Stimulated activated CD8-positive, alpha-beta memory T cell treated with anti-CD3 and anti-CD28 coated beads, Interleukin-4, amount 100 ng/mL, for 4 hours (primary cell): ENCODE measurements around the gene PCDHA5.
"Not testable (repeated sequence)": the region's sequence is repeated elsewhere in the genome, so short reads cannot be mapped to it uniquely, and the experiment has no call there.

Experiments
- DNase-seq, 2 donors: peaks; one replicate each; pipeline ENCODE4 v3.0.0-alpha.2; 2020; ENCODE audit warnings: low read depth in 2 of 2, low spot score in 1 of 2

Gene PCDHA5

DNA sequence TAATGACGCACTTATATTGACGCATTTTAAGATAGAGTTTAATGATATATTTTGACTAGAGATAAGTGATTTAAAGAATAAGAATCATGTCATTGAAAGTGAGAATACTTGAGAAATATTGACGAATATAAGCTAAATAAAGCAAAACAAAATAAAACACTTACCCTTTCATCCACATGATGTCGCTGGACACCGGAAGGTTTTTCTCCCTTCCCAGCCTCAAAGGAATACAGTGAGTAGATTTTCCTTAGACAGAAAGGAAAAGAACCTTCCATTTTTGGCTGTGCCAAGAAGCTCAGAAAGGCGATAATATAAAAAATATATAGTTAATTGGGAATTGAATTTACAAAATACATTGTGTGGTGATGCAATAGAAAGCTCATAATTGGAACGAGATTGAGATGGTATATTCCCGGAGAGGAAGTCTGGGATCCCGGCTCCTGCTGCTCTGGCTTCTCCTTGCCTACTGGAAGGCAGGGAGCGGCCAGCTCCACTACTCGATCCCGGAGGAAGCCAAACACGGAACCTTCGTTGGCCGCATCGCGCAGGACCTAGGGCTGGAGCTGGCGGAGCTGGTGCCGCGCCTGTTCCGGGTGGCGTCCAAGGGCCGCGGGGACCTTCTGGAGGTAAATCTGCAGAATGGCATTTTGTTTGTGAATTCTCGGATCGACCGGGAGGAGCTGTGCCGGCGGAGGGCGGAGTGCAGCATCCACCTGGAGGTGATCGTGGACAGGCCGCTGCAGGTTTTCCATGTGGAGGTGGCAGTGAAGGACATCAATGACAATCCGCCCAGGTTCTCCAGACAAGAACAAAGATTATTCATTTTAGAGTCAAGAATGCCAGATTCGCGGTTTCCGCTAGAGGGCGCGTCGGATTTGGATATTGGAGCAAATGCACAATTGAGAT, at the start of gene PCDHA5:
Gene PCDHA5 (plus strand): TSS at position 239 of the 906 bp plus-strand sequence.
- DNase-seq = no peak

DNA sequence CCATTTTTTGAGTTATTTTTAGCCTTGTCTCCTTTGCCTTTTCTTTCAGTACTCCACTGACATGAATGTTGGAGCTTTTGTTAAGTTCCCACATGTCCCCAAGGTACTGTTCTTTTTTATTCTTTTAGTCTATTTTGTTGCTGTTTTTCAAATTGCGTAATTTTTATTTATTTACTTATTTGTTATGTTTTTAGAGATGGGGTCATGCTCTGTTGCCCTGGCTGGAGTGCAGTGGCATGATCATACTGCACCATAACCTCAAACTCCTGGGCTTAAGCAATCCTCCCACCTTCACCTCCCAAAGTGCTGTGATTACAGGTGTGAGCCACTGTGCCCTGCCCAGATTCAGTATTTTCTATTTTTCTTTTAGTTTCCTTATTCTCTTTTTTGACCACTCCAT, 40.9 kb upstream of the PCDHA5 start:
- no peak for DNase-seq

DNA sequence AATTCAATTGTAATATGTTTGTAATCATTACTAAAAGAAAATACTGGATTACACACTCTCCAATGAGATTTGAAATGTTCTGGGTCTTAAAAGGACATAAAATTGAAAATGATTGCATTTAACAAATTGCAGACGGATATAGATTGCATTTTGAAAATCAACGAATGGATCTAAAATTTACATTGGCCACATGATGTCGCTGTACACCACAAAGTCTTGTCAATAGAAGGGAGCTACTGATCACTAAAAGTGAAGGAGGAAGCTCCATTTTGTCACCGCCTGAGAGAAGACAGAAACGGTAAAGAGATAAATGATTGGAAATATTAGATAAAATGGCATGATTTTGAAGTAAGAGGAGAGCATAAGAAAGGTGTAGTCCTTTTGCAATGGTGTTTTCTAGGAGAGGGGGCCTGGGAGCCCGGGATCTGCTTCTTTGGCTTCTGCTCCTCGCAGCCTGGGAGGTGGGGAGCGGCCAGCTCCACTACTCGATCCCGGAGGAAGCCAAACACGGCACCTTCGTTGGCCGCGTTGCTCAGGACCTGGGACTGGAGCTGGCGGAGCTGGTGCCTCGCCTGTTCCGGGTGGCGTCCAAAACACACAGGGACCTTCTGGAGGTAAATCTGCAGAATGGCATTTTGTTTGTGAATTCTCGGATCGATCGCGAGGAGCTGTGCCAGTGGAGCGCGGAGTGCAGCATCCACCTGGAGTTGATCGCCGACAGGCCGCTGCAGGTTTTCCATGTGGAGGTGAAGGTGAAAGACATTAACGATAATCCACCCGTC, 35.3 kb upstream of the PCDHA5 start, which contains the start of gene PCDHA1:
Gene PCDHA1 (plus strand): TSS at position 236 of the 782 bp plus-strand sequence.
- no peak for DNase-seq

DNA sequence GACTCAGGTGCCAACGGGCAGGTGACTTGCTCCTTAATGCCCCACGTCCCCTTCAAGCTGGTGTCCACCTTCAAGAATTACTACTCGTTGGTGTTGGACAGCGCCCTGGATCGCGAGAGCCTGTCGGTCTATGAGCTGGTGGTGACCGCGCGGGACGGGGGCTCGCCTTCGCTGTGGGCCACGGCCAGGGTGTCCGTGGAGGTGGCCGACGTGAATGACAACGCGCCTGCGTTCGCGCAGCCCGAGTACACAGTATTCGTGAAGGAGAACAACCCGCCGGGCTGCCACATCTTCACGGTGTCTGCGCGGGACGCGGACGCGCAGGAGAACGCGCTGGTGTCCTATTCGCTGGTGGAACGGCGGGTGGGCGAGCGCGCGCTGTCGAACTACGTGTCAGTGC, 34.0 kb upstream of the PCDHA5 start:
- DNase-seq = not testable (repeated sequence)

GRCh38 chr5:140787849-140788504, 33.4 kb upstream of the PCDHA5 start:
- not testable (repeated sequence) for DNase-seq

- no peak for DNase-seq
Measured at GRCh38 chr5:140791089-140791488, 30.3 kb upstream of the PCDHA5 start.

- DNase-seq = no peak
Measured at GRCh38 chr5:140794595-140795258, 26.7 kb upstream of the PCDHA5 start, which contains the start of gene PCDHA2. TSS of gene PCDHA2 (plus strand) at chr5:140794852.

DNA sequence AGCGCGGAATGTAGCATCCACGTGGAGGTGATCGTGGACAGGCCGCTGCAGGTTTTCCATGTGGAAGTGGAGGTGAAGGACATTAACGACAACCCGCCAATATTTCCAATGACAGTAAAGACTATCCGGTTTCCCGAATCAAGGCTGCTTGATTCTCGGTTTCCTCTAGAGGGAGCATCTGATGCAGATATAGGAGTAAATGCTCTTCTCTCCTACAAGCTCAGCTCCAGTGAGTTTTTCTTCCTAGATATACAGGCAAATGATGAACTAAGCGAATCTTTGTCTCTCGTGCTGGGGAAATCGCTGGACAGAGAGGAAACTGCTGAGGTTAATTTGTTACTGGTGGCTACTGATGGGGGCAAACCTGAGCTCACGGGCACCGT, 26.2 kb upstream of the PCDHA5 start:
- no peak for DNase-seq

GRCh38 chr5:140796072-140796717, 25.2 kb upstream of the PCDHA5 start:
- not testable (repeated sequence) for DNase-seq

DNA sequence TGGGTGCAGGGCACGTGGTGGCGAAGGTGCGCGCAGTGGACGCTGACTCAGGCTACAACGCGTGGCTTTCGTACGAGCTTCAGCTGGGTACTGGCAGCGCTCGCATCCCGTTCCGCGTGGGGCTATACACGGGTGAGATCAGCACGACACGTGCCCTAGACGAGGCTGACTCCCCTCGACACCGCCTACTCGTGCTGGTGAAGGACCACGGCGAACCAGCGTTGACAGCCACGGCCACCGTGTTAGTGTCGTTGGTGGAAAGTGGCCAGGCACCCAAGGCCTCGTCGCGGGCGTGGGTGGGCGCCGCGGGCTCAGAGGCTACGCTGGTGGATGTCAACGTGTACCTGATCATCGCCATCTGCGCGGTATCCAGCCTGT, 24.7 kb upstream of the PCDHA5 start:
- DNase-seq = no peak

- no peak for DNase-seq
Measured at GRCh38 chr5:140800816-140801493, 20.5 kb upstream of the PCDHA5 start, which contains the start of gene PCDHA3. TSS of gene PCDHA3 (plus strand) at chr5:140801057.

DNA sequence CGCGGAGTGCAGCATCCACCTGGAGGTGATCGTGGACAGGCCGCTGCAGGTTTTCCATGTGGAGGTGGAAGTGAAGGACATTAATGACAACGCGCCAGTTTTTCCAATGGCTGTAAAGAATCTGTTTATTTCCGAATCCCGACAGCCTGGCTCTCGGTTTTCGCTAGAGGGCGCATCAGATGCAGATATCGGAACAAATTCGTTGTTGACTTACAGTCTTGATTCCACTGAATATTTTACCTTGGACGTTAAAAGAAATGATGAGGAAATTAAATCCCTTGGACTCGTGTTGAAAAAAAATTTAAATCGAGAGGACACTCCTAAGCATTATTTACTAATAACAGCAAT, 19.9 kb upstream of the PCDHA5 start:
- no peak for DNase-seq

DNA sequence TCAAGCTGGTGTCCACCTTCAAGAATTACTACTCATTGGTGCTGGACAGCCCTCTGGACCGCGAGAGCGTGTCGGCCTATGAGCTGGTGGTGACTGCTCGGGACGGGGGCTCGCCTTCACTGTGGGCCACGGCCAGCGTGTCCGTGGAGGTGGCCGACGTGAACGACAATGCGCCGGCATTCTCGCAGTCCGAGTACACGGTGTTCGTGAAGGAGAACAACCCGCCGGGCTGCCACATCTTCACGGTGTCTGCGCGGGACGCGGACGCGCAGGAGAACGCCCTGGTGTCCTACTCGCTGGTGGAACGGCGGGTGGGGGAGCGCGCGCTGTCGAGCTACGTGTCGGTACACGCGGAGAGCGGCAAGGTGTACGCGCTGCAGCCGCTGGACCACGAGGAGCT, 19.0 kb upstream of the PCDHA5 start:
- DNase-seq = not testable (repeated sequence)

GRCh38 chr5:140802781-140803271, 18.6 kb upstream of the PCDHA5 start:
- no peak for DNase-seq

DNA sequence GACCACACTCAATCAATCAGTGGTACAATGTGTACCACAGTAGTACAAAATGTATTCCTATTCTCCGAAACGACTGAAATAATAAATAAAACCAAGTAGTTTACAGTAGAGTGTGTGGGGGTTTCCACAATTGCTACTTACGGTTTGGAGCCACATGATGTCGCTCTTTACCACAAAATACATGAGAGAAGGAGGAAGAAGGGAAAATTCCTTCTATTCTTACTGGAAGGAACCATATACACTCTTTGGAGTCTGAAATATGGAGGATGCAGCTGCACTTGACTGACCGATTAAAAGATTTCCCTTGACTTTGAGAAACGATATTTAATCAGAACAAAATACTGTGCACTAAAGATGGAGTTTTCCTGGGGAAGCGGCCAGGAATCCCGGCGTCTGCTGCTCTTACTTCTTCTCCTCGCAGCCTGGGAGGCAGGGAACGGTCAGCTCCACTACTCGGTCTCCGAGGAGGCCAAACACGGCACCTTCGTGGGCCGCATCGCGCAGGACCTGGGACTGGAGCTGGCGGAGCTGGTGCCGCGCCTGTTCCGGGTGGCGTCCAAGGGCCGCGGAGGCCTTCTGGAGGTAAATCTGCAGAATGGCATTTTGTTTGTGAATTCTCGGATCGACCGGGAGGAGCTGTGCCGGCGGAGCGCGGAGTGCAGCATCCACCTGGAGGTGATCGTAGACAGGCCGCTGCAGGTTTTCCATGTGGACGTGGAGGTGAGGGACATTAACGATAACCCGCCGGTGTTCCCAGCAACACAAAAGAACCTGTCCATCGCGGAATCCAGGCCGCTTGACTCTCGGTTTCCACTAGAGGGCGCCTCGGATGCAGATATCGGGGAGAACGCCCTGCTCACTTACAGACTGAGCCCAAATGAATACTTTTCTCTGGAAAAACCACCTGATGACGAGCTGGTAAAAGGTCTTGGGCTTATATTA, 14.3 kb upstream of the PCDHA5 start, which contains the start of gene PCDHA4:
Gene PCDHA4 (plus strand): TSS at position 235 of the 942 bp plus-strand sequence.
- DNase-seq = no peak

DNA sequence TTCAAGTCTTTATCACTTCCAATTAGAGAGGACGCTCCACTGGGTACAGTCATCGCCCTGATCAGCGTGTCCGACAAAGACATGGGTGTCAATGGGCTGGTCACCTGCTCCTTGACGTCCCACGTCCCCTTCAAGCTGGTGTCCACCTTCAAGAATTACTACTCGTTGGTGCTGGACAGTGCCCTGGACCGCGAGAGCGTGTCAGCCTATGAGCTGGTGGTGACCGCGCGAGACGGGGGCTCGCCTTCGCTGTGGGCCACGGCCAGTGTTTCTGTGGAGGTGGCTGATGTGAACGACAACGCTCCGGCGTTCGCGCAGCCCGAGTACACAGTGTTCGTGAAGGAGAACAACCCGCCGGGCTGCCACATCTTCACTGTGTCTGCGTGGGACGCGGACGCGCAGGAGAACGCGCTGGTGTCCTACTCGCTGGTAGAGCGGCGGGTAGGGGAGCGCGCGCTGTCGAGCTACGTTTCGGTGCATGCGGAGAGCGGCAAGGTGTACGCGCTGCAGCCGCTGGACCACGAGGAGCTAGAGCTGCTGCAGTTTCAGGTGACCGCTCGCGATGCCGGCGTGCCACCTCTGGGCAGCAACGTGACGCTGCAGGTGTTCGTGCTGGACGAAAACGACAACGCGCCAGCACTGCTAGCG, 13.0 kb upstream of the PCDHA5 start:
- DNase-seq = not testable (repeated sequence)

DNA sequence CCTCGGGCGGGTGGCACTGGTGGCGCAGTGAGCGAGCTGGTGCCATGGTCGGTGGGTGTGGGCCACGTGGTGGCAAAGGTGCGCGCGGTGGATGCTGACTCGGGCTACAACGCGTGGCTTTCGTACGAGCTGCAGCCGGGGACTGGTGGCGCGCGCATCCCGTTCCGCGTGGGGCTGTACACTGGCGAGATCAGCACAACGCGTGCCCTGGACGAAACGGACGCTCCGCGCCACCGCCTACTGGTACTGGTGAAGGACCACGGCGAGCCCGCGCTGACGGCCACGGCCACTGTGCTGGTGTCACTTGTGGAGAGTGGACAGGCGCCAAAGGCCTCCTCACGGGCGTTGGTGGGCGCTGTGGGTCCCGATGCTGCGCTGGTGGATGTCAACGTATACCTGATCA, 12.5 kb upstream of the PCDHA5 start:
- no peak for DNase-seq

DNA sequence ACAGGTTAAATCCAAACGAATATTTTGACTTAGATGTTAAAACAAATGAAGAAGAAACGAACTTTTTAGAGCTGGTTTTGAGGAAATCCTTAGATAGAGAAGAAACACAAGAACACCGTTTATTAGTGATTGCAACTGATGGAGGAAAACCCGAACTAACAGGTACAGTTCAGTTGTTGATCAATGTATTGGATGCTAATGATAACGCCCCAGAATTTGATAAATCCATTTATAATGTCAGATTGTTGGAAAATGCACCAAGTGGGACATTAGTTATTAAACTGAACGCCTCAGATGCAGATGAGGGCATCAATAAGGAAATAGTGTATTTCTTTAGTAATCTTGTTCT, 842 bp downstream of the PCDHA5 start:
- no peak for DNase-seq
